ENCODE results near the gene ZNF316.
A peak's percentile ranks its signal among the peaks of the same experiment; 100 is the strongest.
"Not testable (repeated sequence)": the region's sequence is repeated elsewhere in the genome, so short reads cannot be mapped to it uniquely, and the experiment has no call there.

ZNF316 gene

GRCh38 chr7:6648066-6648814, 11.1 kb downstream of the ZNF316 start:
- no peak for DNase-seq

GRCh38 chr7:6648815-6649104, 11.6 kb downstream of the ZNF316 start:
- DNase-seq, result no peak

DNA sequence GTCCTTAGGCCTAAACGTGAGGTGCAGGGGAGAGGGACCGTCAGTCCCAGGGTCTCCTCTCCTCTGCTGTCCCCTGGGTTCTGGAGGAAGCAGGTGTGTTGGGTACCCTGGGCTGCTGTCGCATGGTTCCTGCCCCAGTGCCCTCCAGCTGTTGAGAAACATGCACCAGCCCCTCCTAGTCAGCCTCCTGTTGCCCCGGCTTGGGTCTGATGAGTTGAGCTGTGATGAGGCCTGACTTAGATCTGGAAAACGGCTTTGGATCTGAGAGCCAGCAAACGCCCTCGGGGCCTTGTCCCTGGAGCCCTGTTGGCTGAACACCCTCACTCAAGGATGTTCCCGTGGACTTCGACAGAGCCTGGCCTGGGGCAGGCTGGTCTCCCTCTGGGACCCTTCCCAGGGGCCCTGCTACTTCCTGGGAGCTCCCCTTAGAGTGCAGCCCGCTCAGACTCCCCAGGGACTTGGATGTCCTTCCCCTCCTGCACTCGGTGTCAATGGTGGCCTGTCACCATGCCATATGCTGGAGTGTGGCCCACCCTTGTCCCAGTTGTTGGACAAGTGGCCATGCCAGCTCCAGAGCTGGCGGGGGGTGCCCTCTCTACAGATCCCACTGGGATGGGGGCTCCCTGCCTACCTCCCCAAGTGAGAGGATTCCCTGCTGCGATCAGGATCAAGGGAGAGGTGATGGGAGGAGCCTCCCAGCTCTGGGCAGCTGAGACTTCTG, 12.3 kb downstream of the ZNF316 start:
- DNase-seq, result no peak

DNA sequence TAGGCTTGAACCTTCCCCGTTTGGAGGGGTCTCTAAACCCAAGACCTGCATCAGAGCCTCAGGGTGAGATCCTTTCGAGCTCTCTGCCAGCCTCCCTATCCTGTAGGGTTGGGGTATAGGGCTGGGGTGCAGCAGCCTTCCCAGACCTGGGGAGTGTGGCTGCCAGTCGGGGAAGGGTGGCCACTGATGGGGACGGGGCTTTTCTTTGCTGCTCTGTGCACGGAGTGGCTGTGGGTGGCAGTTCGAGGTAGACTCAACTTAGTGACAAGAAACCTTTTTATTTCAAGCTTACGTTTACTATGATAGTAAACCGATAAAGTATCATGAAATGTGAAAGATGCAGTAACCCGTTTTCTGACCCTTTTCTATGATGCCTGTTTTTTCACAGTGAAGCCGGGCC, 13.0 kb downstream of the ZNF316 start:
- DNase-seq, result no peak

DNA sequence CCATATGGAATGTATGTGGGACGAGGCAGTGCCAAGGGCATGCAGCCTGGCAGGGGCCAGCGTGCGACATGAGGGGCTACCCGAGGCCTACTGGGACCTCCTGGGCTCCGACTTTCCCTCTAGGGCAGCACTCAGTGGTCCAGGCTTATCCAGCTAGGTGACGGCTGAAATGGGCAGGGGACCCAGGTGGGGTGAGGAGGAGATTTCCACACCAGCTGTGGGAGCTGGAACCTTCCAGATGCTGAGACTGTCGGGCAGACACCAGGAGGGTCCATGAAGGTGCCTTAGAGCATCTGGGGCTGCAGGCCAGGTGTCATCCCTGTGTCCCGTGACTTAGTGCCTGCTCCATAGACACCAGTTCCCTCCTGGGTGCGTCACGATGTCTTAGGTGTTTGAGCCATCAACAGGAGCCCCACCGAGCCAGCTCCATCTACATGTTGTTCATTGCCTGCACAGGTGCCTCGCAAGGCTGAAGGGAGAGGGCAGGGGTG, 13.4 kb downstream of the ZNF316 start:
- no peak for DNase-seq

DNA sequence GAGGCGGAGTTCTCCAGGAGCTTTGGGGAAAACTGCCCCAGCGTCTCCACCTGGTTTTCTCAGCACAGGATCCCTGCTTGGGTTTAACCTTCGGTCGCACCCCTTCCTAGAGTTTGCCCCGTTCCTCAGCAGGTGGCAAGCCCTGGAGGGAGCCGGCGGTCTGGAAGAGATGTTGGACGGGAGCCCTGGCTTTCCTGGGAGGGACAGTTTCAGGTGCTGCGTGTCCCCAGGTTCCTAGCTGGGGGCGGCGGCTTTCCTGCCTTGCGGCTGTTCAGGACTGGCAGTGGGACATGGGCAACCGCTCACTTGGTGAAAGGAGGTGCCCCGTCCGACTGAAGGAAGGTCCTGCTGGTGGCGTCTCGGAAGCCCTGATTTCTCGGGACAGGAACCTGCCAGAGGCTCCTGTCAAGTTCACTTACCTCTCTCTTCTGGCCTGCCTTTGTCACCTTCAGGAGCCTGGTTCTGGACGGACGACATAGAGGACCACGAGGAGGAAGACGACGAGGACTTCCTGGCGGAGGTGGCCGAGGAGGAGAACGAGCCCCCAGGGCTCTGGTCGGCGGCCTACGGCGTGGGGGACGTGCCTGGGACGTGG, 14.8 kb downstream of the ZNF316 start:
- no peak for DNase-seq

DNA sequence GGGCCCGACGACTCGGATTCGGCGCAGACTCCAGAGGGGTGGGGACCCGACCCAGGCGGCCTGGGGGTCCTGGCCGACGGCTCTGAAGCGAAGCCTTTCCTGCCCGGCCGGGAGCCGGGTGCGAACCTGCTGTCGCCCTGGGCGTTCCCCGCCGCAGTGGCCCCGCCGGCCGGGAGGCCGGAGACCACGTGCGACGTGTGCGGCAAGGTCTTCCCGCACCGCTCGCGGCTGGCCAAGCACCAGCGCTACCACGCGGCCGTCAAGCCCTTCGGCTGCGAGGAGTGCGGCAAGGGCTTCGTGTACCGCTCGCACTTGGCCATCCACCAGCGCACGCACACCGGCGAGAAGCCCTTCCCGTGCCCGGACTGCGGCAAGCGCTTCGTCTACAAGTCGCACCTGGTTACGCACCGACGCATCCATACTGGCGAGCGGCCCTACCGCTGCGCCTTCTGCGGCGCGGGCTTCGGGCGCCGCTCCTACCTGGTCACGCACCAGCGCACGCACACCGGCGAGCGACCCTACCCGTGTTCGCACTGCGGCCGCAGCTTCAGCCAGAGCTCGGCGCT, 15.4 kb downstream of the ZNF316 start:
- DNase-seq, result no peak

GRCh38 chr7:6653071-6654003, 16.2 kb downstream of the ZNF316 start:
- DNase-seq, result no peak

- no peak for DNase-seq
These were observed 17.2 kb downstream of the ZNF316 start for GRCh38 chr7:6654113-6654841.

GRCh38 chr7:6654842-6655610, 17.9 kb downstream of the ZNF316 start:
- no peak for DNase-seq

- no peak for DNase-seq
These were observed 18.7 kb downstream of the ZNF316 start for GRCh38 chr7:6655636-6656385.

DNA sequence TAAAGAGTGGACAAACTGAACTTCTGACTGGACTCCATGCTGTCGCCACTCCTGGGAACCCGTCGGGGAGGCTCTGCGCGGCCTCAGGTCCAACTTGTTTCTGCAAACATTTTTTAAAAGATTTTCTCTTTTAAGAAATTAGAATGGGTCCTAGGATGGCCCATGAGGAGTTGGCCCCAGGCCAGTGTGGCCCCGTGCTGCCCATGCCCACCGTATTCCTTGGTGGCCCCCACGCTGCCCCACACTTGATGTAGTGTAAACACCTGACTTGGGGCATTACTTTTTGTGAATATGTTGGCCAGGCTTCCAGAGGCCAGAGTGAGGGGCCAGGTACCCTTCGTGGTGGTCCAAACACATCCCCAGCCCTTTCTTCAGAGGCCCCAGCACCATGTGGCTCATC, 19.3 kb downstream of the ZNF316 start:
- DNase-seq, result no peak

GRCh38 chr7:6658618-6659345, 21.7 kb downstream of the ZNF316 start:
- DNase-seq, result no peak

- DNase-seq, result not testable (repeated sequence)
These were observed 33.7 kb downstream of the ZNF316 start for GRCh38 chr7:6670851-6671250.

DNA sequence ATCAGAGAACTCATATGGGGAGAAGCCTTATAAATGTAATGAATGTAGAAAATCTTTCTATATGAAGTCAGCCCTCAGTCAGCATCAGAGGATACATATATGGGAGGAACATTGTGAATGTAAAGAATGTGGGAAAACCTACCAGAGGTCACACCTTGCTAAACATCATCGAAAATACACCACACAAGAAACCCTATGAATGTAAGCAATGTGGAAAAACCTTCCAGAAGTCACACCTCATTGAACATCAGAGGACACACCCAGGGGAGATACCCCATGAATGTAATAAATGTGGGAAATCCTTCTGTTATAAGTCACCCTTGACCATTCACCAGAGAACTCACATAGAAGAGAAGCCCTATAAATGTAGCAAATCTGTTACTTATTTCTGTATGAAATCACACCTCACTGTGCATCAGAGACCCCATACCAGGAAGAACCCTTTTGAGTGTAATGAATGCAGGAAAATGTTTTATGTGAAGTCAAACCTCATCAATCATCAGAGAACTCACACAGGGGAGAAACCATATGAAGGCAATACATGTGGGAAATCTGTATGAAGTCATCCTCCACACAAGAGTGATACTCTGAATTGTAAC, 38.8 kb downstream of the ZNF316 start:
- no peak for DNase-seq

GRCh38 chr7:6680146-6680545, 43.0 kb downstream of the ZNF316 start:
- no peak for DNase-seq

GRCh38 chr7:6691103-6691502, 54.0 kb downstream of the ZNF316 start:
- no peak for DNase-seq

DNA sequence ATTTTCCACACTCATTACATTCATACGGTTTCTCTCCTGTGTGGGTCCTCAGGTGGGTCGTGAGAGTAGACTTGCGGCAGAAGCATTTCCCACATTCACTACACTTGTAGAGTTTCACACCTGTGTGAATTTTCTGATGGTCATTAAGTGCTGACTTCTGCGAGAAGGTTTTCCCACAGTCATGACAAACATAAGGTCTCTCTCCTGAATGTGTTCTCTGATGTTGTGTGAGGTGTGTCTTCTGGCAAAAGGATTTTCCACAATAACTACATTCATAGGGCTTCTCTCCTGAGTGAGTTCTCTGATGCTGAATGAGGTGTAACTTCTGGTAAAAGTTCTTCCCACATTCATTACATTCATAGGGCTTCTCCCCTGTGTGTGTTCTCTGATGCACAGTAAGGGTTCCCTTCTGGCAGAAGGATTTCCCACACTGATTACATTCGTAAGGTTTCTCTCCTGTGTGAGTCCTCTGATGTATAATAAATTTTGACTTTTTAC, 54.5 kb downstream of the ZNF316 start:
- DNase-seq, result peak; percentile 17

DNA sequence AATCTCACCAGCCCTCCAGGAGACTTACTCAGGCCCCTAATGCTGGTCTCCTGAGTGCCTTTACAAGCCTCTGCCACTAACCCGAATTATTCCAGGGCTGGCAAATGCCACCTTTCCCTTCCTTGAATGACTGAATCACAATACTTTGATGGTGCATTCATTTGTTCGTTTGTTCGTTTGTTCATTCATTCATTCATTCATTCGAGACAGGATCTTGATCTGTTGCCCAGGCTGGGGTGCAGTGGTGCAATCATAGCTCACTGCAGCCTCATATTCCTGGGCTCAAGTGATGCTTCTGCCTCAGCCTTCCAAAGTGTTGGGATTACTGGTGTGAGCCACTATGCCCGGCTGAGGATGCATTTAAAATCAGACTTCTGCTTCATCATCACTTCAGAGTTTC, 63.7 kb downstream of the ZNF316 start:
- no peak for DNase-seq
